CD4-positive, alpha-beta T cell treated with Interleukin-21 for 1 hour (primary cell): ENCODE results near the gene RBM47.
"Not testable (repeated sequence)": the region's sequence is repeated elsewhere in the genome, so short reads cannot be mapped to it uniquely, and the experiment has no call there.

ENCODE experiments used
- DNase-seq: peaks from one replicate; pipeline ENCODE4 v3.0.0-alpha.2; 2020

Gene RBM47

DNA sequence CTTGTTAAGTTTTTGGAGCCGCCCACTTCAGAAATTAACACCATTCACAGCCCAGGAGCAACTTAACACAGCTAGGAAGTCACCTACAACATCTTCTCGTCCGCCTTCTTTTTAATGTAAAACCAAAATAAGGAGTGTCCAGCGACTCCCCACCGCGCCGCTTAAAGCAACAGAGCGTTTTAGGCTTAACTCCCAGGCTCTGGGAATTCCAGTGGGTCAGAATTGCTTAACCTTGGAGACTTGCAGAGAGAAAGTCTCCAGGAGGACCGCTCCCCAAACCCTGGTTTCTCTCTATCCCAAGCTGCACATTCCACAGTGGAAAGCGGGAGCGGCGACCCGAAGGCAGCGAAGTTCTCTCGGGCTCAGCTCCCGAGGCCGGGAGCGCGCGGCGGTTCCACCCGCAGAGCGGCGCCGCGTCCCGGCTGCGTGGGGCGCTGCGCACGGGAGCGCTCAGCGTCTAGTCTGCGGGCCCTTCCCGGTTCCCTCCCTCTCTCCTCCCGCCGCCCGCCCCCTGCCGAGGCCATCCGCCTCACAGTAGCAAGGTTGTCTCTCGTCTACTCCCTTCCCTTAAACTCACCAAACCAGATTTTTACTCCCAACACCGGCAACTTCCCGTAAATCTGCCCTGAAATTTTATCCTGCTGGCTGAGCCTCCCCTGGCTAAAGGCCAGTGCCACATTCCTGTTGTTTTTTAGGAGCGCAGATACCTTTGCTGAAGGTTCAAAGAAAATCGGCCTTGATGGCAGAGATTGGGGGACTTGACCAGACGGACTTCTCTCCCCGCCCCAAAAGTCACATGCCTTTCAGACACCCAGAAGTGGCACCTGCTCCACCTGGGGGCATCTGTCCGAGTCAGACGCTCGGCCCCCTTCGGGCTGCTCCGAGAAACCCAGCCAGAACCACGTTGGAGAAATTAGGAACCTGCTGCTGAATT is at the start of gene RBM47:
TSS of gene RBM47 (minus strand) at position 464 of the 934 bp plus-strand sequence. CDS start 190,971 bp downstream, outside the sequence.
- peak; percentile 14 for DNase-seq

DNA sequence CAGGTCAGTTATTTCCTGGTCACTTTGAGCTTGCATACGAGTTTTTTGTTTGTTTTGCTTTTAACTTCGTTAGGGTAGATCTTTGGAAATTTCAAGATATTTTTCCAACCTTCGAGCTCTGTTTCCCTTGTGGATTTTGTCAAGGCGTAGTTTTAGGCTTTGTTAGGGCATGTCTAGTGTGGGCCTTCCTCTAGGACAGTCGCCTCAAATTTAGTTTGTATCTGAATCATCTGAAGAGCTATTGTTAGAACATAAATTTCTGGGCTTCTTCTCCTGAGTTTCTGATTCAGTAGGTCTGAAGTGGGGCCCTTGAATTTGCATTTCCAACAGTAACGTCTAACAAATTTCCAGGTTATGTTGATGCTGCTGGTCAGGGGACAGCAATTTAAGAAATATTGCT is 48.8 kb upstream of the RBM47 start:
- no peak for DNase-seq

DNA sequence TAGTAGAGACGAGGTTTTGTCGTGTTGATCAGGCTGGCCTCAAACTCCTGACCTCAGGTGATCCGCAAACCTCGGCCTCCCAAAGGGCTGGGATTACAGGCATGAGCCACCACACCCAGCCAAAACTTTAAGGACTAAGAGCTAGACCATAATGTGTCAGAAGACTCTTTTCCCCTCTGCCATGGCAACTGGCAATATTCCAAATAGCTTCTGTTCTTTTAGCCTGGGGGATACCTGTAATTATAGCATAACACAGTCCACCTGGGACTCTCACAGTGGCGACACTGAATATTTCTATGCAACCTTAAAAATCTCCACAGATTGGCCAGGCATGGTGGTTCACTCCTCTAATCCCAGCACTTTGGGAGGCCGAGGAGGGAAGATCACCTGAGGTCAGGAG is 45.5 kb upstream of the RBM47 start:
- no peak for DNase-seq

DNA sequence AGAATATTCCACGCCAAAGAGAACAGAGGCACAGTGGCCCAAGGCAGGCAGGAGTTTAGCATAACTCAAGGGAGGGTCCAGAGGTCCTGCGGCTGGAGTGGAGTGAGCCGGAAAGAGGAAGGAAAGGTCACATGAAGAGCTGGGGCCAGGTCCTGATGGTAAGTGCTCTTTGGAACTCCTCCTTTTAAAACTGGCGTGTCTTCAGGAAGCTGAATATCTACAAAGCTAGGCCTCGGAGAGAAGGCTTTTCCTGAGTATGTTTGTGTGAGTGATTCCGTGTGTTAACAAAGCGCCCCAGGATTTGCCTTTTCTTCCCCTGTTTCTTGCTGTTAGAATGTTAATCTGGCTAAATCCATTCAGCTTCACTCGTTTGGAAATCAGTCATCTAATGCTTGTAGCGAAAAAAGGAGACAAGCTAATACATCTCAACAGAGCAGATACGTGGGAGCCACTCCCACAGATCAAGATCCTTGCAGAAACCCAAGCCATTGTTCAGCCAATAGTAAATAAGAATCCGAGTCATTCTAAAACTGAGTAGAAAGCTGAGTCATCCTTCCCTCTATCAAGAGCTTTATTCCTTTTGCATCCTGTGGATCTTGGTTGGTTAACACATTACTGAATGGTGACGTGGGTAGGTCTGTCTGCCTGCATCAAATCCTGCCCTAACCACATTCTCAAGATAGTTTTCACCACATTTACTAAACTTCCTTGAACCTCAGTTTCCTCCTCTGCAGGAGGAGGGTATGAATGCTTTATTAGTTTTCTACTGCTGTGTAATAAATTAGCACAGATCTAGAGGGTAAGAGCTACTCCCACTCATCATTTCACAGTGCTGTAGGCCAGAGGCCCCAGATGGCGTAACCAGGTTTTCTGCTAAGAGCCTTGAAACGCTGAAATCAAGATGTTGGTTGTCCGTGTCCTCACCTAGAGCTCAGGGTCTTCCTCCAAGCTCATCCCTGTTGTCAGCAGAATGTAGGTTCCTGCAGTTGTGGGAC is 43.2 kb upstream of the RBM47 start:
- peak; percentile 50 for DNase-seq

DNA sequence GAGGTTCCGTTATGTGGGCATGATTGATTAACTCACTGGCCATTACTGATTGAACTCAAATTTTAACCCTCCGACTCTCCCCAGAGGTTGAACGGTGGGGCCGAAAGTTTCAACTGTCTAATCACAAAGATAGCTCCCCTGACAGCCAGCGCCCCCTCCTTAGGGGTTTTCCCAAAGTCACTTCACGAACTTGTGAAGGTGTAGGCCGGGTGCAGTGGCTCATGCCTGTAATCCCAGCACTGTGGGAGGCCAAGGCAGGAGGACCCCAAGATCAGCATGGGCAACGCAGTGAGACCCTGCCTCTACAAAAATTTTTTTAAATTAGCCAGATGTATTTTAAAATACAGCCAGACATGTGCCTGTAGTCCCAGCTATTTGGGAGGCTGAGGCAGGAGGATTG is 39.8 kb upstream of the RBM47 start:
- DNase-seq: no peak

DNA sequence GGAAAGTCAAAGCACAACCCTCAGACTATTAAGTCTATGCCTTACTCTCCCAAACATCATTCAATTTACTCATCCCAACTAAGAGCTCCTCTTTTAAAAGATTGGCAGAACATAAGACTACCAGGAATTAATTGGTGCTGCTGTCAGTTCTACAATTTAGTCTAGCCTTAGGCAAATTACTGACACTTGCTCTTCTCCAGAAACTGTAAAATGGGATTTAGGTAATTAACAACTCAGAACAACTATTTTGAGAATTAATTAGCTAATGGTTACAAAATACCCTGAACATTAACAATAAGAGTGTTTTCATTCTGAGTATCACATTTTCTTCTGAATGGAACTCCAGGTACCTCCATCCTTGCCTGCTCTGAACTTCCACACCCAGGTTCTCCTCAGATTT is 36.2 kb upstream of the RBM47 start:
- no peak for DNase-seq

DNA sequence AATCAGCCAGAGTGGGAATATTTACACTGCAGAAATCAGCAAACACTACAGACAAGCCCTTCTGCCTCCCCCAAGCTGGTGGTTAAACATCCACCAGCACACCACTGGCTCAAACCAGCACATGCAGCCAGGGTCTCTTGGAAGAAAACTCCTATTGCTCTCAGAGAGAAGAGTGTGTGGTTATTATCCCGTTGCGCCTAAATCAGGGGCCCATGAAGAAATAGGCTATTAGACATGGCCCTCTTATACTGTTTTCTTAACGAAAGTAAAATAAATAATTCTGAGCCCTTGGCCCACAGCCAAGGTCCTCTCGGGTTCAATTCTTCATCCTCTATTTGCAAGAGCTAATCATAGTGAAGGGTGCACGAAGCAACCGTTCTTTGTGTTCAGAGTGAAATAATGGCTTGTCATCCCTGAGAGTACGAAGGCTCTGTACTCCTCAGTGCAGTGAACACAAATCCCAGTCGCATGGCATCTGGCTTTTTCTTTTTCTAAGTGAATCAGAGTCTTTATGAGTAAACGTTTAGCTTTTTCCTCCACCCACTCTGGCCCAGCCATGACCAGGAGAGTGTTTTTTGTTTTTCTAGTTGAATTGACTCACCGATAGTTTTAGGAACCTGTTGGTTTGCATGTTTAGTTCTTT is 33.4 kb upstream of the RBM47 start:
- no peak for DNase-seq

DNA sequence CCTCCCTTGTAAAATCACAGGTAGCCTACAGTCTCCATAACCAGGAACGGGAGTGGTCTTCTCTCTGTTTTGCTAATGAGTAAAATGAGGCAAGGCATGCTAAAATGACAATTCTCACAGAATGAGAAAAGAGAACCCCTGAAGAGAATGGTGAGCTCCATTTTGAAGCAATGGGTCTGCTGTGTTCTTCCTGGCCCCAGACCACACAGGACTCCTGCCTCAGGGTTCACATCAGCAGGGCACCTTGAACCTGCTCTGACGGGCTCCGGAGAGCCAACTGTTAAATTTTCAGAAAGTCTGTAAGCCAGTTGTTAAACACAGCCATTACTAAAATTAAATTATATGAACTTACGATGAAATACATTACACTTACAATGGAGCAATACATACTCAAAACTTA is 32.1 kb upstream of the RBM47 start:
- no peak for DNase-seq

DNA sequence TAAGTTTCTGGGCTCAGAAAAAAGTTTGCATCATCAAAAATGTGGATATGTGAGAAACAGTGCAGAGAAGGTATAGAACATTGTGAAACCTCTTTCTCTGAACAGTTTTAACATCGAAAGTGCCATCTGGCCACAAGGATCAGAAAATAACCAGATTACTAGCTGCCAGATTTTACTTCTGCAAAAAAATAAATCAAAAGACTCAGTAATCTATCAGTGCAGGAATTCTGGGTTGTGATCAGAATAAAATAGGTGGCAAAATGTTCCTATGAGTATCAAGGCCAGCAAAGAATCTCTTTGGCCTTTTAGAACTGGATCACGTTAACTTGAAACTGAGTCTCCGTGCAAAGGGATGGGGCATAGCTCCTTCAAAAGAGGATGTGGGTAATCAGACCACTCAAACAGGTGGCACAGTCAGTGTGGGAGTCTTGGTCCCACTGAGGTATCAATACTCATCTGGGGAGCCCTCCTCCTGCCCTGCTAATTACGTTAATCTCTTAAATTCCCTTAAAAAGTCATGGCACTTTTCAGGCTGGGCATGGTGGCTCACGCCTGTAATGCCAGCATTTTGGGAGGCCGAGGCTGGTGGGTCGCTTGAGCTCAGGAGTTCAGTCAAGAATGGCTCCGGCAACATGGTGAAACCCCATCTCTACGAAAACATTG is 26.7 kb upstream of the RBM47 start:
- DNase-seq: no peak

DNA sequence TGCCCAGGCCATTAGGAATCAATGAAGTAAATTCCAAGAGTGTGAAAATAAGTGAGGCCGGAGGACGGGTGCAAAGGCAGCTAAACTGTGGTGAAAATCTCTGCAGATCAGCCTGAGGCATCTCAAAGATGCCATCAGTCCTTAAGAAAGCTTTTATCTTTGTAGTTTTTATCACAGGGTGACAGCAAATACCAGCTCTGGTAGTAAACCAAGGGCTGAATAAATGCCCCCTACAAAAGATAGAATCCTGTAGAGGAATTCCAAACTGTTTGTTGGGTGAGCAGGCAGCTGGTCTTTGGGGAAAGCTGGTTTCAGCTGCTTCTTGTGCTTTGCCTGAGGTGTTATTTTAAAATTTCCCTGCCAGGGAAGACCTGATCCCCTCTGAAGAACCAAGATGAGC is 21.6 kb upstream of the RBM47 start:
- no peak for DNase-seq

DNA sequence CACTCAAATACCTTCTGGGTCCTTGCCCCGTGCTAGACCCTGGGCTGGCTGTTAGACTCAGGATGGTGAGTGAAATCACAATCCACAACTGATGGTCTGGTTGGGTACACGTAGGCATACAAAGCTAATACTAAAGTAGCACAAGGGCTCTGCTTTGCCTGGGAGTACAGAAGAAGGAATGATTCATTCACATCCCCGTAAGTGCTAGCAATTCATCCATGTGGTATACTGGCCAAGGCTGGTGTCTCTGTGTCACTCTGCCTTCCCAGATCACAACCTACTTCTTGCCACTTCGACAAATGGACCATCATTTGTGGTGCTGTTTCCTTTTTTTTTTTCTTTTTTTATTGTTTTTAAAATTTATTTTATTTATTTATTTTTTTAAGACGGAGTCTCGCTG is 19.7 kb upstream of the RBM47 start:
- no peak for DNase-seq

DNA sequence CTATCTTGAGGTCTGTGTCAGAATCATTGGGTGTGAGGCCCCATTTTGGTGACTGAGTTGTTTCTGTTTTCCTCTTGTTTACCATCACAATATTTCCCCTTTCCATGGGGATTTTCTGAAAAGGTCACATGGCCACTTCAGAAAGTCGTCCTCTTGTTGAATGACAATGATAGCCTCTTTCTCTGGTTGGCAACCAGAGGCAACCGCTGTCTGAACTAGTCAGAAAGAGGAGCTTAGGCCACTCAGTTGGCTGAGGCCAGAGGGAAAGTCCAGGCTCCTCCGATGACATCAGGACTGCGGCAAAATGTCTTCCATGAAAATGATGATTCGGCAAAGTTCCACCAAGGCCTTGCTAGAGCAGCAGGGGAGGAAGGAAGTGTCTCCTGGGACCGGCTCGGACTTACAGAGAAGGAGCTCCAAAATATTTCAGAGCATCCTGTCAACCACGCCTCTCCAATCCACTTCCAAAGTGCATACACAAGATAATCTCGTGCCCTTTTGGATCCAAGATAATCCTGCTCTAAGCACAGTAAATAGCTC is 19.1 kb upstream of the RBM47 start:
- no peak for DNase-seq

DNA sequence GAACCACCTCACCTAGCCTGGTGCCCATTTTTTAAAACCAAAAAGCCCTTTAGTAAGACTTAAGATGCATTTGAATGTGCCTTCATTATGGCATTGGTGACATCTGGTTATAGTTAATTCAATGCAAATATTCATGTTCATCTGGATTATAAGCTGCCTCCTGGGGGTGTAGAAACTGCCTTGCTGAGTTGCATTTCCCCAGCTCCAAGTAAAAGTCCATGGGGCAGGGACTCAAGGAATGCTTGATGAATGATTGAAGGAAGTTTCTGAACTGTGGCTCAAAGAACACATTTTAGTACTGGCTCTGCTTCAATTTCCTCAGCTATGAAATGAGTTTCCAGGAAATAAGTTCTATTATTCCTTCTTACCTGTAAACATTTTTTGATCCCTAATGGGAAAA is 18.5 kb upstream of the RBM47 start:
- no peak for DNase-seq

DNA sequence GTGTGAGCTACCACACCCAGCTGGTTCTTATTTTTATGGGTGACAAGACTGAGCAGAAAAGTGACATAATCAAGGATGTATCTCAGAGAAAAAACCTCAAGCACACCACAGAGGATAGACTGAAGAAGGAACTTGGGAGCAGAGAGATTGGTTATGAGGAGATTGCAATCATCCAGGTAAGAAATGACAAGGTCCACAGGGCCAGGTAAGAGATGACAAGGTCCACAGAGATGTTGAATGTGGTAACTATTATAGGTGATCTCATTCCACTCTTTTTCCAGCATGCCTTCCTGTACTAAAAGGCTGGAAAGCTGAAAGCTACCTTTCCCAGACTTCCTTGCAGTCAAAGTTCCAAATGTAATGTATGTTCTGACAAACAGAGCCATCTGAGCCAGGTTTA is 15.9 kb upstream of the RBM47 start:
- DNase-seq: no peak

DNA sequence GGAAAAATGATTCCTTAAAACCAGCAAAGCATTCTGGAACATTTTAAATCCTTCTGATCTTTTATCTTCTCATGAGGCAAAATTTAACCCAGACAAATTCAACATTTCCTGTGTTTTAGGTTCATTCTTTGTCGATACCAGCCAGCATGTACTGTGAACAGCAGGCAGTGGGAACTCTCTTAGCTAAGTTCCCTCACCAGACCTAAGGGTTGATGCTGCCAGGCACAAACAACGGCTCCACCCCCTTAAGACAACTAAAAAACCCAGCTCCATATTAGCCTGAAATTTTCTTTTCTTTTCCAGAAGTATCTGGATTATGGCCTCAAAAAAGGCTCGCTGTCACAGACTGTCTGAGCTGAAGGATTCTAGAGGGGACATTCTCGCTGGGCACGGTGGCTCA is 2.4 kb upstream of the RBM47 start:
- no peak for DNase-seq

DNA sequence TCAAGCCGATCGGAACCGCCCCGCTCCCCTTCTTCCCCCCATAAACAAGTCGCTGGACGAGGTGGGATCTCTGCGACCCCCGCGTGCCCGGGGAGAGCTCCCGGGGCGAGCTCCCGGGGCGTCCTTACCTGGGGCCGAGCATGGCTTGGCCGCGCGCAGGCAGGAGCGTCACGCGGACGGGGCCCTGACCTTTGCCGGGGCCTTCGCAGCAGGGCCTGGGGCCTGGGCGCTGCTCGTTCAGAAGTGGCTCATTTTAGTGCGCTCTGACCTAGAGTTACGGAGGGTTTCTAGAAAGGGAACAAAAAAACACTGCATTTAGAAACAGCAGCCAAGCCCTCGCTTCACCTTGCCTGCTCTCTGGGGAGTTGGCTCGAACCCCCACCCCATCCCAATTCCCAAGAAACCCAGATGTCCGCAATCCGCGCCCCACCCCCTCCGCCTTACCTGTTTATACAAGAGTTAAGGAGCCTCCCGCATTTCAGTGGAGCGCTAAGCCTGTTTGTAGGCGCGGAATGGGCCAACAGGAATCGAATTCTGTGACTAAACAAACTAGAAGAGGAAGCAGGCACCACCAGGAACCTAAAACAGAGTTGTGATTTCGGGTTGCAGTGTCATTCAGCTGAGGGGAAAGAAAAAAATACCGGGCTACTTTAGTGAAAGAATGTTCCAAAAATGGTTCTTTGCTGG is 814 bp upstream of the RBM47 start:
- peak; percentile 11 for DNase-seq

DNA sequence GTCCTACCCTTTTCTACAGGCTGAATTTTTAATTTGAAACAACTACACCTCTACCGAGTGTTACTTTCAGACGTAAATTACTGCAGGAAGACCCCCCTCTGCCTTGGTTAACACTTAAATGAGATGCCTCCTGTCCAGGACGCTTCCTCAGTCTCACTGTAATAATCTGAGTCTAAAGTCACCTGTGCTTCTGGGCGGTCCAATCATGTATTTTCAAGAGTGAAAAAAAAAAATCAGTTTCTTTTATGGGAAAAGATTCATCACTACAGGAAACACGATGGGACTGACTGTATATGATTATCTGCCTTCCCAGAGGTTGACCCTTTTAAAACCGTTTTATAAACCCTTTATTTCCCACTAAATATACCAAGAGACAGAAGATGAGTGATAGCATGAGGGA is 776 bp downstream of the RBM47 start:
- no peak for DNase-seq

DNA sequence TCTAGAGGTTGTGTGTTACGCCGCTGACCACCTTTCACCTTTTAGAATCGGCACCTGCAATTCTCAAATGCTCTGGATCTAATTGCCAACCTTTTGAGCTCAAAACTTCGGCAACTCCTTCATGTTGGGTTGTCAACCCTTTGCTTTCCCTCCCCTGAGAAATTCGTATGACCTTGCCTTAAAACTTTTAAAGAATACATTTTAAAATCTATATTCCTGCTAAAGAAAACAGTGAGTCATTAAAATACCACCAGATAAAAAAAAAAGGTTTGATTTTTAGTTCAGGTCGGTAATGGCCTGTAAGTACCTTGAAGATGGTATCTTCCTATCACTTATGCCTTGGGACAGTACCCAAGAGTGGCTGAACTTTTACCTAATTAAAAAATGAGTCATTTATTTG is 1.3 kb downstream of the RBM47 start:
- DNase-seq: not testable (repeated sequence)

DNA sequence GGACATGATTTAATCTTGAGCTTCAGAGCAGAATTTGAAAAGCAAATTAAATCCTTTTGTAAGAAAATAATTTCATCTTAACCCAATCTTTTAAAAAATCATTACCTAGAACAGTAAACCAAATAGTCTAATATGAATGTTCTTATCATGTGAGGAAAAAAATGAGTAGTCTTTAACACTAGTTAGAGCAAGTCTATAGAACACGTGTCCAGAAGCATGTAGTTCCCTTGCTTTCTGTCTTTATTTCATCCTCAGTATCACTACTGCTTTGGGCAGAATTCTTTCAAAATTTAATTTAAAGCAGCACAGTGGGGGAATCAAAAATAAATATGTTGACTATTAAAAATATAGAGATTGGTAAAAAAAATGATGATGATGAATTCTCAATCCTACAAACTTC is 2.1 kb downstream of the RBM47 start:
- DNase-seq: no peak

DNA sequence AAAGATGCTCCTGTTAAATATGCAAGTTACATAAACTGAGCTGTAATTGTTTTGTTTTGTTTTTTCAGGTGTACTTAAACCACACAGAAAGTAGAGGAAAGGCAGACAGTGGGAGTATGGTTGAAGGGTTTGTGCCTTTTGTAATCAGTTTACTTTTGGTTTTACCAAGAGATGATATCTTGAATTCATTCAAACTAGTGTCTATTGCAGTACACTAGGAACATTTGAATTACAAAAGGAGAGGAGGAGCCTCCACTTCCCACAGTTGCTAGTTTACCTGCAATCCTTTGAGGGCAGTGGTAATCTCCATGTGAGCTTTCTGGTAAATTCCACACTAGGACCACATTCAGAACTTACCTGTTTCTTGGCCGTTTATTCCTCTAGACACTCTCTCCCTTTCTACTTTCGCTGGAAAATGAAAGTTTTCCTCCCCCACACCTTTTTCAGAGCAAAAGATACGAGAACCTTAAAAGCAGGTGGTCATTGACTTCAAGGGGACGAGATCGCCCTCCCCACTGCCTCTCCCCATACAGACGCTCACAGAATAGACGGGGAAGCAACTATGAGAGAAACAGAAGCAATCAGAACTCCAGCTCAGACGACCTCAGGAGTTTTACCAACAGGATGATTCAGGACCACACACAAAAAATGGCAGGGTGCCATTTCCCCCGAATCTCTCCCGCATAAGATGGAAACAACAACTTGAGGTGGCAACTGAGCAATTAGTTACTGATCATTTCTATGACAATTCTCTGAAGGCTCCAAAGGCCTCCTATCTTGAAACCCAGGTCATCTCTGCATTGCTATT is 3.3 kb downstream of the RBM47 start:
- no peak for DNase-seq

DNA sequence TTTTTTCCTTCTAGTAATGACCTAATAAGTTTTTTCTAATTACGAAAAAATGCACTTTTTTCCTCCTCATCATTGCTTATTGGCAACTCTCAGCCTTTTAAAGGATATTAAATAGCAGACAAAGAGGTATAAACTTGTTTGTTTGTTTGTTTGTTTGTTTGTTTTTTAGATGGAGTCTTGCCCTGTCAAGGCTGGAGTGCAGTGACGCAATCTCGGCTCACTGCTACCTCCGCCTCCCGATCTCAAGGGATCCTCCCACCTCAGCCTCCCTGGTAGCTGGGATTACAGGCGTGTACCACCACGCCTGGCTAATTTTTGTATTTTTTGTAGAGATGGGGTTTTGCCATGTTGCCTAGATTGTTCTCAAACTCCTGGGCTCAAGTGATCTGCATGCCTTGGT is 6.0 kb downstream of the RBM47 start:
- no peak for DNase-seq
